Lung (tissue), 12 donors: ENCODE data around the gene PALLD. TPM values are rescaled to one million over a fixed set of nuclear protein-coding genes. Genes with fewer than 3 reads are reported as not detected.

Experiments used
- ATAC-seq: fragments of 200-7000 bp; cut with Tn5 transposase; one replicate; pipeline ENCODE4 v1.9.1; 2020; ENCODE audit warnings: moderate number of reproducible peaks; ENCODE audit not compliant: insufficient read depth, low FRiP score
- DNase-seq, 3 donors: peaks; one replicate each; pipeline ENCODE4 v3.0.0-alpha.2; 2013 to 2017
- H3K27ac ChIP-seq, 2 donors: one replicate each; pipeline ENCODE4 v1.5.1; 2013; ENCODE audit warnings: mild to moderate bottlenecking in 2 of 2, moderate library complexity in 2 of 2, control low read depth in 1 of 2, inconsistent platforms in 1 of 2, low read depth in 1 of 2, low read length in 1 of 2
- H3K27me3 ChIP-seq, 3 donors: one replicate each; pipeline ENCODE4 v1.5.1; 2013; ENCODE audit warnings: low read length in 2 of 3; ENCODE audit not compliant: control insufficient read depth in 3 of 3, insufficient read depth in 3 of 3
- H3K36me3 ChIP-seq, 4 donors: one replicate each; pipeline ENCODE4 v1.5.1; 2013; ENCODE audit warnings: low read length in 4 of 4, mild to moderate bottlenecking in 1 of 4, moderate library complexity in 1 of 4; ENCODE audit not compliant: control insufficient read depth in 4 of 4, insufficient read depth in 4 of 4
- H3K4me1 ChIP-seq, 5 donors: one replicate each; pipeline ENCODE4 v1.5.1; 2013; ENCODE audit warnings: low read length in 5 of 5, mild to moderate bottlenecking in 2 of 5, moderate library complexity in 1 of 5; ENCODE audit not compliant: control insufficient read depth in 5 of 5, insufficient read depth in 5 of 5
- H3K4me3 ChIP-seq: one replicate; pipeline ENCODE4 v1.5.1; 2013; ENCODE audit warnings: mild to moderate bottlenecking, control low read depth, moderate library complexity
- H3K9ac ChIP-seq, 2 donors: one replicate each; pipeline ENCODE4 v1.5.1; 2013; ENCODE audit warnings: low read length in 2 of 2, control low read depth in 1 of 2; ENCODE audit not compliant: insufficient read depth in 1 of 2
- H3K9me3 ChIP-seq, 4 donors: one replicate each; pipeline ENCODE4 v1.5.1; 2013; ENCODE audit warnings: low read length in 3 of 4, mild to moderate bottlenecking in 1 of 4, moderate library complexity in 1 of 4; ENCODE audit not compliant: control insufficient read depth in 4 of 4, insufficient read depth in 3 of 4
- CTCF ChIP-seq: IDR thresholded peaks from 2 replicates; pipeline ENCODE4 v1.5.1; 2012; ENCODE audit warnings: mild to moderate bottlenecking; ENCODE audit errors: control extremely low read depth, extremely low read depth
- WGBS, 2 donors: extraction: QIAGEN DNeasy Blood & Tissue Kit; methylation state at CpG; one replicate each; pipeline ENCODE4 v1.1.7; 2013; 5-methylcytosine and 5-hydroxymethylcytosine counted together
- polyA plus RNA-seq, 2 donors: library from polyadenylated mRNA; stranded (reverse); fragments of 200-250 nt; gene quantifications; one replicate each; pipeline ENCODE4 v1.2.1, GENCODE V29; 2013
- total RNA-seq, 2 donors: library from RNA; depleted of rRNA in 1 of 2; stranded (reverse); fragments of >200 nt in 1 of 2; gene quantifications; one replicate each; pipeline ENCODE4 v1.2.1, GENCODE V29; 2014 to 2021
- donor health status: control.
- donor health status: control.
- donor health status: Bipolar disorder and iron deficiency.
- donor health status: healthy.
- donor health status: DM: yes; HTN: yes; CAD: no.

PALLD gene
- total and polyA plus RNA-seq, 4 donors = 20.7 to 139 (median 63.0) TPM

DNA sequence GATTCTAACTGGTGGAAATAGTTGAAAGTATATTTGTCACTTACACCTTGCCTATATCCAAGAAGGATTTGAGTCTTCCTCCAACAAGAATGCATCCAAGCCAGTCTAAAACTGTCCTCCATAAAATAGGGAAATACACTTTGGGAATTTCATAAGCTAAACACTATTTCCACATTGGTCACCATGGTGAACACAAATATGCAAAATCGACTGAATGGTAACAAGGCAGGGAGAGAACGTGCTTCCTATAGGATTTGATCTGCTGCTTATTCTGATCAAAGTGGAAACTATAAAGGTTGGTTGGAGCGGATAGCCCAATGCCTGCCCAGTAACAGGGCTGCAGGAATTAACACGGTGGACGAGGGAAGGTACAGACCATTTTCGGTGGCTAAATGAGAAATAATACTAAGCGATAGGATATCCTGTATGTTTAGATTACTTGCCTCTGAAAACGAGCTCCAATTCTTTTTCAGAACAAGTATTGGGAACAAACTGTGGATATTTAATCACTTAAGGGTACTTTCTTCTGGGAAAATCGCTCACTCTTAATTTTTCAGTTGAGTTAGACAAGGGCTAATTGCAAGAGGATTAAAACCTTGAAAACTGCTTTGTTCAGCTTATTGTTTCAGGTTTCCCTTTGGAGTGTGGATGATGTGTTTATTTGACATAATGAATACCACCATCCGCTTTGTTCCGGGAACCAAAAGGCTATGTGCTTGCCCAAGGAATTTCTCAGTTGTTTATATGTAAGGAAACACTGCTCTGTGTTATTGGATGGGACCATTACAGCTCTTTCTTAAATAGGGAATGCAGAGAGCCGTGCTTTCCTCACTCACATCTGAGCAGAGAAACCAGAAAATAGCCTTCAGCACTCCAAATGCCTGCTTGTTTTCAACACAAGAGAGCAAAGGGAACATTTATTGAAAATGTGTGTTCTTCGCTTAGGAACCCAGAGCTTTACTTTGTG is 318.8 kb downstream of the PALLD start:
- Histone ChIP-seq H3K27ac (peak overlapping the region; percentile 48 to 73), H3K9me3 (no peaks in the 10 kb centered on the region), H3K4me1 (peaks cover 0 to 32% (median 8%) of the 10 kb centered on the region in 5 donors), H3K36me3 (no peaks in the 10 kb centered on the region), H3K27me3 (no peaks in the 10 kb centered on the region), H3K4me3 (no peak overlapping the region), H3K9ac (peak overlapping the region in 1 of 2 donors; percentile 69)
- DNase-seq (peak; percentile 68 to 95 (median 95)), ATAC-seq (no peak)
- 54 to 65% methylated on average over 13 of the region's 13 CpGs for WGBS, 2 donors
- TF ChIP-seq CTCF = no peak

GRCh38 chr4:168817370-168817769 is 320.5 kb downstream of the PALLD start:
- peaks cover under 1 to 26% (median 8%) of the 10 kb centered on the region in 5 donors for H3K4me1 ChIP-seq
- peak overlapping the region in 1 of 2 donors; percentile 92 for H3K27ac ChIP-seq
- DNase-seq (peak in 2 of 3 donors; percentile 56 to 67), ATAC-seq (no peak)
- 47 to 52% methylated on average over 2 of the region's 2 CpGs for WGBS, 2 donors
- no peak for TF ChIP-seq CTCF
- H3K4me3 ChIP-seq = no peak overlapping the region
- no peaks in the 10 kb centered on the region for H3K9me3 ChIP-seq
- no peaks in the 10 kb centered on the region for H3K36me3 ChIP-seq
- H3K27me3 ChIP-seq = no peaks in the 10 kb centered on the region
- peak overlapping the region in 1 of 2 donors; percentile 57 for H3K9ac ChIP-seq

DNA sequence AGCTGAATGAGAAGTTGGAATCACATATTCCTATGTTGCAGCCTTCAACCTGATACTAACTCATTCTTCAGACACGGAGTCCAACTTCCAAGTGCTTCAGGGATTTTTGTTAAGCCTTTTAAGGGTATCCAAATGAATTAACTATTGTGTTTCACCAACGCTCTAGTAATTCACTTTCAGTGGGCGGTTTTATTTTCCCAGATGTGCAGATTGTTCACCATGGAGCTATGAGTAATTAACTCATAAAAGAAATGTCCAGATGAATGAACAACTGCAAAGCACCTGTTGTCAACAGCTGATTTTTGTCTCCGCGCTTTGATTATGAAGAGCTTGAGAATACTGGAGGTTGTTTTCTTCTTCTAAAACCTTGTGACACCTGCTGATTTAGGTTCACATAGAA is 325.6 kb downstream of the PALLD start:
- Histone ChIP-seq H3K27me3 (no peaks in the 10 kb centered on the region), H3K36me3 (no peaks in the 10 kb centered on the region), H3K9me3 (no peaks in the 10 kb centered on the region), H3K9ac (no peak overlapping the region), H3K4me3 (no peak overlapping the region), H3K27ac (no peak overlapping the region), H3K4me1 (peaks cover 0 to 8% (median 4%) of the 10 kb centered on the region in 5 donors)
- TF ChIP-seq CTCF = no peak
- DNase-seq = no peak
- ATAC-seq = no peak
- 94 to 95% methylated on average over 5 of the region's 5 CpGs for whole genome bisulfite sequencing, 2 donors
